Lower leg skin (tissue), 3 donors: Measurements from ENCODE around the gene SLC30A5.

ENCODE experiments used
- CTCF ChIP-seq, 3 donors: fragments of 450-650 bp; IDR thresholded peaks; one replicate each; pipeline ENCODE4 v1.5.1; 2016; ENCODE audit warnings: antibody characterized with exemption in 3 of 3, mild to moderate bottlenecking in 3 of 3, moderate library complexity in 2 of 3
- POLR2A ChIP-seq, 2 donors: fragments of 450-650 bp; IDR thresholded peaks; one replicate each; pipeline ENCODE4 v1.6.1; 2016 to 2017; ENCODE audit warnings: antibody characterized with exemption in 2 of 2, mild to moderate bottlenecking in 1 of 2, moderate library complexity in 1 of 2

GRCh38 chr5:69166686-69167492 is 73.1 kb downstream of the SLC30A5 start, which contains the start of gene CCNB1:
- no peak for TF ChIP-seq CTCF (IDR thresholded peaks at IDR 0.05)
- TF ChIP-seq POLR2A (IDR thresholded peaks at IDR 0.05): no peak
